Measurements from ENCODE around the gene RUNX2.
A peak's percentile ranks its signal among the peaks of the same experiment; 100 is the strongest.

Gene RUNX2

DNA sequence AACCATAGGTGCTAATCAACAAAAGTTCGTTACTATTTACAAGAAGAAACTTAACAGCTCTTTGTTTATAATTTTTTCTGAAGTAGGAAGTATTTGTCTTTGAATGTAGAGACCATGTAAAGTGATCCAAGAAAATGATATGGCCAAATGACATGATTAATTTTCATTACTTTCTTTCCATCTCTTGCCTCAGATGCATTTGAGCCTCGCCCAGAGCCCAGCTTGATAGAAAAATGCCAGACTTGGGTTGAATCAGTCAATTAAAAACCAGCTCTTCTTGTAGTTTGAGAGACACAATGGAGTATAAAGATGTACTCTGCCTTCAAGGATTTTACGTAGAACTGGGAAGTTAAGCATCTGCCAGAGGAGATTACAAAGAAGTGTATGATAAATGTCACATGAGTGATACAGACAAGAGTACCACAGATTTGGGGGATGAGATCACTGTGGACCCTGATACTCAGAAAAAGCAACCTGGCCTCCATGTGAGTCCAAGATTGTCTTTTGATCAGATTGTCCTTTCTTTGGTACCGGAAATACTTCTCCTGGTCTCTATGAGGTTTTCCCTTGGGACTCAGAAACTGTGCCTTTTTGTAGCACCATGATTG, 142.1 kb downstream of the RUNX2 start:
- no peak overlapping the region for H3K4me3 ChIP-seq (ENCODE audit: low read depth, low read length)
- peaks cover 10% of the 10 kb centered on the region; the same call in 1 of the 2 replicates for H3K36me3 ChIP-seq (ENCODE audit: insufficient read depth, low read length)
- H3K79me2 ChIP-seq (ENCODE audit: control insufficient read depth, insufficient read depth, low read length, unreplicated experiment), result peaks cover 11% of the 10 kb centered on the region

DNA sequence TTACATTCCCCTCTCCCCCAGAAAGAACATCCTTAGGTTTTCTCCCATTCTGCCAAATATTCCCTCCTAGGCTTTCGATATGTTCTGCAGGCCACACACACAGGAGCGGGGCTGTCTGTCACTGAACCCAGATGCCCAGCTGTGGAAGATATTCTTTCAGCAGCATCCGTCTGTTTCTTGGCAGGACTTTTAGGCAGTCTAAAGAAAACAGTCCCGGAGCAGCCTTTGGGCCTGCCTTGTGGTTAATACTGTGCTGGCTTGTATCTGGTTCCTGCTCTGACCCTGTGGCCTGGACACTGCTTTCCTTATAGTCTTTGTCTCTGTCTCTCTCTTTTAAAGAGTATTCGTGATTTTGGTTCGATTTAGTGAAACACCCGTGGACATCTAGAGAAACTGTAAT, 144.3 kb downstream of the RUNX2 start:
- Histone ChIP-seq H2AFZ (ENCODE audit: low read length, unreplicated experiment) (peak overlapping the region; percentile 65), H3K27me3 (ENCODE audit: insufficient read depth, low read length) (no peaks in the 10 kb centered on the region), H3K79me2 (ENCODE audit: control insufficient read depth, insufficient read depth, low read length, unreplicated experiment) (peaks cover 13% of the 10 kb centered on the region), H3K27ac (ENCODE audit: low read depth, low read length) (peak overlapping the region; percentile 55), H3K36me3 (ENCODE audit: insufficient read depth, low read length) (peaks cover 10% of the 10 kb centered on the region; the same call in 1 of the 2 replicates), H3K4me1 (ENCODE audit: control insufficient read depth, insufficient read depth, low read length, unreplicated experiment) (peaks cover 33% of the 10 kb centered on the region), H3K4me3 (ENCODE audit: low read depth, low read length) (peak overlapping the region; percentile 41)

More for the DNA sequence above, 142.1 kb downstream of the RUNX2 start:
- no peaks in the 10 kb centered on the region for H3K27me3 ChIP-seq (ENCODE audit: insufficient read depth, low read length)
- H2AFZ ChIP-seq (ENCODE audit: low read length, unreplicated experiment), result no peak overlapping the region
- peaks cover 26% of the 10 kb centered on the region for H3K4me1 ChIP-seq (ENCODE audit: control insufficient read depth, insufficient read depth, low read length, unreplicated experiment)
- H3K27ac ChIP-seq (ENCODE audit: low read depth, low read length), result no peak overlapping the region

DNA sequence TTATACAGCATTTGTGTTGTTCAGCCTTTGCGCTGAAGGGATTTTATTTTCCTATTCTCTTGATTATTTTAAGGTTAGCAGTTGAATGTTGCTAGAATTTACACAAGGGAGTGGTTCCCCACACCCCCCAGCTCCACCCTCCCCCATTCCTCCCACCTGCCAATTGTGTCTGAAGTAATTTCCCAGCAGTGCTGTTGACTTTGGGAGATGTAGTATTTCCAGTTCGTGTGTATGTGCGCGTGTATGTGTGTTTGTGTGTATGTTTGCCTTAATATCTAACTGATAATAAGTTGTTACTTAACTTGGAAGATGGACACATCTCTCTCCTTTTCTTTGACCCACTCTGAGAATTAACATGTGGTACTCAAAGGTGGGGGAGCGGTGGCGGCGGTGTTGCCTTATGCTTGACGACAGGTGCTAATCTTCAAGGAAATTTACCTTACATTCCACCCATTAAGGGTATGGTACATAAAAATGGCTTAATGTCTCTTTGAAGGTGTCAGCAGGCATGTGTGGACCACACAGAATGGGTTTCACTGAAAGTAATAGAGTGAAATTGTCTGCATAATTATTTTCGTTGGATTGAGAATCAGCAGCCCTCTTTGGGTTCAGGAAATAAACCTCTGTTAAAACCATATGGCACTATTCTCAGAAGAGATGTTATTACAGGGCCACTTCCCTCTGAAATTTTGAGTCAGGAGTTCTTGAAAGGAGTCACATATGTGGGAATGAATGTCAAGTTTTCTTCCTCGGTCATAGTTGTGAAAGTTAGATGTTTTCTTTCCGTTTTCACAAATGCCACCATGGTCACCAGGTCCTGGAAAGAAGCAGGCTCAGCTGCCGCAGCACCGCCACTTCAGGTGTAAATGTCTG, 145.2 kb downstream of the RUNX2 start:
- Histone ChIP-seq H3K79me2 (ENCODE audit: control insufficient read depth, insufficient read depth, low read length, unreplicated experiment) (peaks cover 13% of the 10 kb centered on the region), H2AFZ (ENCODE audit: low read length, unreplicated experiment) (no peak overlapping the region), H3K27me3 (ENCODE audit: insufficient read depth, low read length) (no peaks in the 10 kb centered on the region), H3K4me1 (ENCODE audit: control insufficient read depth, insufficient read depth, low read length, unreplicated experiment) (peaks cover 41% of the 10 kb centered on the region), H3K27ac (ENCODE audit: low read depth, low read length) (no peak overlapping the region; the same call in 1 of the 2 replicates), H3K36me3 (ENCODE audit: insufficient read depth, low read length) (peaks cover 10% of the 10 kb centered on the region; the same call in 1 of the 2 replicates), H3K4me3 (ENCODE audit: low read depth, low read length) (no peak overlapping the region)

DNA sequence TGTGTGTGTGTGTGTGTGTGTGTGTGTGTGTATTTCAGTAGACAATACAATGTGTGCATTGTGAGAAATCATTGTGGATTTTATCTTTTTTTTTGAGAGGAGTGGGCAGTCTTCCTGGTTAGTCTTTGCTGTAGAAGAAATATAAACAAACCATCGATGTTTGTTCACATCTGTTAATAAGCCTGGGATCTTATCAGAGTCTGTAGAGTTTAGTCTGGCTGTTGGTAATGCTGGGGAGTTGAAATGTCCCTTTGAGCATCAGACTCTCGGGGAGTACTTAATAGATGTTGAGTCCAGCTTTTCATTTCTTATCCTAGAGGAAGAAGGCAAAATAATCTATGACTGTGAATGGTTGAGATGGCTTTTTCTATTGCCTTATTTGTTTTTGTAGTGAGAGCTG, 146.2 kb downstream of the RUNX2 start:
- Histone ChIP-seq H3K27me3 (ENCODE audit: insufficient read depth, low read length) (no peaks in the 10 kb centered on the region), H3K36me3 (ENCODE audit: insufficient read depth, low read length) (peaks cover 10% of the 10 kb centered on the region; the same call in 1 of the 2 replicates), H3K27ac (ENCODE audit: low read depth, low read length) (peak overlapping the region; percentile 17), H3K4me3 (ENCODE audit: low read depth, low read length) (no peak overlapping the region), H2AFZ (ENCODE audit: low read length, unreplicated experiment) (no peak overlapping the region), H3K4me1 (ENCODE audit: control insufficient read depth, insufficient read depth, low read length, unreplicated experiment) (peaks cover 48% of the 10 kb centered on the region), H3K79me2 (ENCODE audit: control insufficient read depth, insufficient read depth, low read length, unreplicated experiment) (peaks cover 13% of the 10 kb centered on the region)

DNA sequence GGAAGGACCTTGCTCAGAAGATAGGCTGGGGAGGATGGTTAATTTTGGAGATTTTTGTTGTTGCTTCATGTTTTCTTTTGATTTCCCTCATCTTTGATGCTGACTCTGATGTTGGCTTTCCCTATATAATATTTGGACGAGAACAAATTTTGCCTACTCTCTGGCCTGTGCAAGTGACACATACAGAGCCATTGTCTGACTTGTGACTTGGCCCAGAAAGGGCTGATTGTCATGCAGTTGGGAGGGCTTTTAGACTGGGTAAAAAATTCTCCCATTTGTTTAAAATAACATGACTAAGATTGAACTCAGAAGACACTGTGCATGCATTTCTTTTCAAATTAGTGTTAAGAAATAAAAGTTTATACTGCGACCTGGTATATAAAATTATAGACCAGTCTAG, 148.2 kb downstream of the RUNX2 start:
- H3K36me3 ChIP-seq (ENCODE audit: insufficient read depth, low read length), result no peaks in the 10 kb centered on the region
- peaks cover 21% of the 10 kb centered on the region for H3K79me2 ChIP-seq (ENCODE audit: control insufficient read depth, insufficient read depth, low read length, unreplicated experiment)
- no peak overlapping the region for H3K4me3 ChIP-seq (ENCODE audit: low read depth, low read length)
- H2AFZ ChIP-seq (ENCODE audit: low read length, unreplicated experiment), result no peak overlapping the region
- peaks cover 65% of the 10 kb centered on the region for H3K4me1 ChIP-seq (ENCODE audit: control insufficient read depth, insufficient read depth, low read length, unreplicated experiment)
- H3K27ac ChIP-seq (ENCODE audit: low read depth, low read length), result no peak overlapping the region
- no peaks in the 10 kb centered on the region for H3K27me3 ChIP-seq (ENCODE audit: insufficient read depth, low read length)

DNA sequence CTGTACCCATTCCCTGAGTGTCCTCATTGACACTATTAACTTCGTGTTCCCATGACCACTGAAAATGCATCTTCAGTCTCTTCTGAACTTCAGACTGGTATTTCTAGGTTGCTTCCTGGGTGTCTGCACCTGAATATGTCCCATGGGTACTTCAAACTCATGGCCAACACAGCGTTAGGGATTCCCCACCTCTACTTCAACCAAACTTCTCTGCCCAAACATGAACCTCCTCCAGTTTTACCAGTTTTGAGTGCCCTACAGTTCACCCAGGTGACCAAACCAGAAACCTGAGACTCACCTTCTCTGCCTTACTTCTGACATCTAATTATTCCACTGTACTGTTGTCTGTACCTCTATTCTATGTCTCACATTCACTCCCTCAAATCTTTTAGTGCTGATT, 149.1 kb downstream of the RUNX2 start:
- H3K4me1 ChIP-seq (ENCODE audit: control insufficient read depth, insufficient read depth, low read length, unreplicated experiment), result peaks cover 70% of the 10 kb centered on the region
- no peak overlapping the region for H2AFZ ChIP-seq (ENCODE audit: low read length, unreplicated experiment)
- H3K36me3 ChIP-seq (ENCODE audit: insufficient read depth, low read length), result no peaks in the 10 kb centered on the region
- H3K27ac ChIP-seq (ENCODE audit: low read depth, low read length), result peak overlapping the region; percentile 74
- peaks cover 26% of the 10 kb centered on the region for H3K79me2 ChIP-seq (ENCODE audit: control insufficient read depth, insufficient read depth, low read length, unreplicated experiment)
- no peak overlapping the region for H3K4me3 ChIP-seq (ENCODE audit: low read depth, low read length)
- no peaks in the 10 kb centered on the region for H3K27me3 ChIP-seq (ENCODE audit: insufficient read depth, low read length)

DNA sequence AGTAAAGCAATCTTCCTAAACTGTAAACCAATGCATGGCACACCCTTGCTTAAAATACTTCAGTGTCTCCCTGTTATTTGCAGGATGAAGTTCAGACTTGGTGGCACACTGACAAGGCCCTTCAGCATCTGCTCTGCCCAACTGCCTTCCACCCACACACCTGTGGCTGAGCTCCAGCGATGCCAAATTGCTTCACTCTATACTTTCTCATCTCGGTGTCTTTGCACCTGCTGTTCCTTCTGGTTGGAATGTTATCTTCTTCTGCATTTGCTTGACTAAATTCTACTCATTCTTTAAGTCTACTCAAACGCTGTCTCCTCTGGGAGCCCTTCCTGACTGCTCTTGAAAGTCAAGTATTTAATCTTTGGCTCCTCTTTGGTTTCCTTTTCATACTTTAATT, 149.7 kb downstream of the RUNX2 start:
- no peaks in the 10 kb centered on the region for H3K27me3 ChIP-seq (ENCODE audit: insufficient read depth, low read length)
- peak overlapping the region; percentile 74 for H3K27ac ChIP-seq (ENCODE audit: low read depth, low read length)
- peaks cover 26% of the 10 kb centered on the region for H3K79me2 ChIP-seq (ENCODE audit: control insufficient read depth, insufficient read depth, low read length, unreplicated experiment)
- H3K4me1 ChIP-seq (ENCODE audit: control insufficient read depth, insufficient read depth, low read length, unreplicated experiment), result peaks cover 70% of the 10 kb centered on the region
- H3K36me3 ChIP-seq (ENCODE audit: insufficient read depth, low read length), result no peaks in the 10 kb centered on the region
- no peak overlapping the region for H3K4me3 ChIP-seq (ENCODE audit: low read depth, low read length)
- no peak overlapping the region for H2AFZ ChIP-seq (ENCODE audit: low read length, unreplicated experiment)

DNA sequence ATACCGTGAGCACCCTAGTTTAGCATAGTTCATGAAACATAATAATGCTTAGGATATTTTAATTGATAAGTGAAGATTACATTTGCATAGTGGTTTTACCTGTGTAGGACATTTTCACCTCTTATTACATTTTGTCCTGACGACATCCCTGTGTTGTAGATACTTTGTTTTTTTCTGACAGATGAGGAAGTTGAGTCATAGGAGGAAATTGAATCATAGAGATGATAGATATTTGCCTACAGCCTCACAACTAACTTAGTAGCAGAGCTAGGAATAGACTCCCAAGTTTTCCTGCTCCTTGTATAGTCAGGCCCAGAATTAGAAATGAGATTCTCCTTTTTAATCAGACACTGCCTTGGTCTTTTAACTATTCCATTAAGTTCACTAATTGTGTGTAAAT, 150.1 kb downstream of the RUNX2 start:
- peaks cover 70% of the 10 kb centered on the region for H3K4me1 ChIP-seq (ENCODE audit: control insufficient read depth, insufficient read depth, low read length, unreplicated experiment)
- H3K79me2 ChIP-seq (ENCODE audit: control insufficient read depth, insufficient read depth, low read length, unreplicated experiment), result peaks cover 24% of the 10 kb centered on the region
- H3K36me3 ChIP-seq (ENCODE audit: insufficient read depth, low read length), result no peaks in the 10 kb centered on the region

DNA sequence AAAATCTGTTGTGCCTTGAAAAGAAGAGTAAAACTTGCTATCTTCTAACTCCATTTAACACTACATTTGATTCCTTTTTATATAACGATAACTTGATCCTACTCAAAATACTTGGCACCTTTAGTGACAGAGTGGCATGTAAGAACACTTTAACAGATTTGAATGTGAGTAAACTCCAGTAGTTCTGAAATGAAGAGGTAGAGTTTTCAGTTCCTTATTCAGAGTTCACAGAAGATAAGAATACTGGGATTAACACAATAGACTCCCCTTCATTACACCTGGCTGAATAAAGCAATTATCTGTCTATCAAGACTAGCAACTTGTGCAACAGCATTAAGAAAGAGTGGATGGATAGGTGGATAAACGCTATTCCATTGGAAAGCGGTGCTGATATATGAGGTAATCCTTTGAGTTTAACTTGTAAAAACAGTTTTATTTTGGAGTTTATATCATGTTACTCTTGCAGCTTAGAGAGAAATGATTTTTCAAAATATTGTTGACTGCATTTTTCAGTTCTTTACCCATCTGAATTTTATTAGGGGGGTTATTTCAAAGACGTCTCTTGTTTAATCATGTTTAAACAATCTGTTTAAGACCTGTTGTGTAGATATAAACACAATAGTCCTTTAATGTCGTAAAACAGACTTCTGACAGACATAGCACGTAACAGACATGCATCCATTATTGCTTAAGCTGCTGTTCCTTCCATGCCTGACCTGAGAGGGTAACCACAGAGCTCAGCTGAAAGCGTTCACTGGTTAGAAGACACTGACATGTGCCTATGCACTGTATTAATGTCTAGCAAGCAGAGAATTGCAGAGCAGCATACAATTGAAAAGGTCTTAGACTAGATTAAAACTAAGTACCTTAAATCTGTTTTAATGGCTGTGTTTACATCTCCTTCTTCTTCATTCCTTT, 152.0 kb downstream of the RUNX2 start:
- peaks cover 72% of the 10 kb centered on the region for H3K4me1 ChIP-seq (ENCODE audit: control insufficient read depth, insufficient read depth, low read length, unreplicated experiment)
- no peaks in the 10 kb centered on the region for H3K27me3 ChIP-seq (ENCODE audit: insufficient read depth, low read length)
- H3K4me3 ChIP-seq (ENCODE audit: low read depth, low read length), result peak overlapping the region; percentile 57
- H2AFZ ChIP-seq (ENCODE audit: low read length, unreplicated experiment), result peak overlapping the region; percentile 44
- H3K27ac ChIP-seq (ENCODE audit: low read depth, low read length), result peak overlapping the region; percentile 91
- peaks cover 21% of the 10 kb centered on the region for H3K79me2 ChIP-seq (ENCODE audit: control insufficient read depth, insufficient read depth, low read length, unreplicated experiment)
- no peaks in the 10 kb centered on the region for H3K36me3 ChIP-seq (ENCODE audit: insufficient read depth, low read length)

More for the DNA sequence above, 150.1 kb downstream of the RUNX2 start:
- Histone ChIP-seq H3K27me3 (ENCODE audit: insufficient read depth, low read length) (no peaks in the 10 kb centered on the region), H3K27ac (ENCODE audit: low read depth, low read length) (peak overlapping the region; percentile 74), H3K4me3 (ENCODE audit: low read depth, low read length) (no peak overlapping the region), H2AFZ (ENCODE audit: low read length, unreplicated experiment) (no peak overlapping the region)

DNA sequence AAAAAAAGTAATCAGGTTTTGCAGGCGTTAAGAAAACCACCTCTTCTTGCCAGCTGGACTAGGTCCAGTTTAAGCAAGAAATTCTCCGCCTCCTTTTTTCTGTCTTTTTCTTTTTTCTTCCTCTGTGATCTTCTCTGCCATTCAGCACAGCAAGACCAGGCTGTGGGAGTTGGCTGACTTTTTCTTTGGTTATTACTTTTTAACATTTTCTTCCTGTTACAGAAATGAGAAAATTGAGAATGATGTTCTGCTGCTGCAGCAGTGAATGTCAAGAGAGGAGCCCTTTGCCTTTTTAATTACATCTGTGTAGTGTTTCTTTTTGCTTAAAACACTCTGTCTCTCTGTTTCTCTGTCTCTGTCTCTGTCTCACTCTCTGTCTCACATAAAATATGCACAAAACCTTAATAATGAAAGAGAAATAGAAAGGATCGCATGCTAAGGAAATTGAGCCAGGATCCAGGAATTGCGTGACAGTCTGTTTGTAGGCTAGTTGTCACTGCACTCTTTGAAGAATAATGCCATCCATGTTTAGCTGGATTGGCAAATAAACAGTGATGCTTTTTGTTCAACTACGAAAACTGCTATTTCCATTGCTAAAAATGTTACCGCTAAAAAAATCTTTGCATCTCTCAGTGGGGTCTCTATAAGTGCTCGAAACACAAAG, 152.8 kb downstream of the RUNX2 start:
- Histone ChIP-seq H3K27ac (ENCODE audit: low read depth, low read length) (peak overlapping the region; percentile 91), H3K4me1 (ENCODE audit: control insufficient read depth, insufficient read depth, low read length, unreplicated experiment) (peaks cover 72% of the 10 kb centered on the region), H3K36me3 (ENCODE audit: insufficient read depth, low read length) (no peaks in the 10 kb centered on the region), H3K4me3 (ENCODE audit: low read depth, low read length) (peak overlapping the region; percentile 57), H2AFZ (ENCODE audit: low read length, unreplicated experiment) (peak overlapping the region; percentile 44), H3K27me3 (ENCODE audit: insufficient read depth, low read length) (no peaks in the 10 kb centered on the region), H3K79me2 (ENCODE audit: control insufficient read depth, insufficient read depth, low read length, unreplicated experiment) (peaks cover 21% of the 10 kb centered on the region)
